Progenitor cell of endocrine pancreas (in vitro differentiated cells): ENCODE results near the gene NCF2. TPM values are rescaled to one million over a fixed set of nuclear protein-coding genes. Genes with fewer than 3 reads are reported as not detected.
"Not testable (repeated sequence)": the region's sequence is repeated elsewhere in the genome, so short reads cannot be mapped to it uniquely, and the experiment has no call there.

ENCODE experiments used
- DNase-seq: peaks from one replicate; pipeline ENCODE4 v3.0.0; 2021; ENCODE audit warnings: low spot score; ENCODE audit not compliant: unreplicated experiment
- H3K27ac Mint-ChIP-seq: 2 replicates; pipeline ENCODE4 v1.8.0; 2021; ENCODE audit warnings: mild to moderate bottlenecking, moderate library complexity, mixed read lengths
- H3K27me3 Mint-ChIP-seq: 2 replicates; pipeline ENCODE4 v1.8.0; 2021; ENCODE audit warnings: mixed read lengths
- H3K36me3 Mint-ChIP-seq: 2 replicates; pipeline ENCODE4 v1.8.0; 2022; ENCODE audit warnings: mixed read lengths; ENCODE audit not compliant: insufficient read depth
- H3K4me1 Mint-ChIP-seq: 2 replicates; pipeline ENCODE4 v1.8.0; 2021; ENCODE audit warnings: low read depth, mixed read lengths
- H3K4me3 Mint-ChIP-seq: 2 replicates; pipeline ENCODE4 v1.8.0; 2021; ENCODE audit warnings: low read depth, mild to moderate bottlenecking, moderate library complexity, mixed read lengths
- H3K9me3 Mint-ChIP-seq: 2 replicates; pipeline ENCODE4 v1.8.0; 2021; ENCODE audit warnings: low read depth, mixed read lengths
- CTCF ChIP-seq: fragments of 200-600 bp; sonication (generic); IDR thresholded peaks from one replicate; pipeline ENCODE4 v1.5.0; 2021; ENCODE audit warnings: antibody characterized with exemption, mild to moderate bottlenecking; ENCODE audit not compliant: unreplicated experiment
- total RNA-seq: library from RNA; stranded (reverse); gene quantifications from 2 replicates; pipeline ENCODE4 v1.2.1, GENCODE V29; 2021

The NCF2 gene
- total RNA-seq, 1 donor from 2014 or later: 0.67 TPM

DNA sequence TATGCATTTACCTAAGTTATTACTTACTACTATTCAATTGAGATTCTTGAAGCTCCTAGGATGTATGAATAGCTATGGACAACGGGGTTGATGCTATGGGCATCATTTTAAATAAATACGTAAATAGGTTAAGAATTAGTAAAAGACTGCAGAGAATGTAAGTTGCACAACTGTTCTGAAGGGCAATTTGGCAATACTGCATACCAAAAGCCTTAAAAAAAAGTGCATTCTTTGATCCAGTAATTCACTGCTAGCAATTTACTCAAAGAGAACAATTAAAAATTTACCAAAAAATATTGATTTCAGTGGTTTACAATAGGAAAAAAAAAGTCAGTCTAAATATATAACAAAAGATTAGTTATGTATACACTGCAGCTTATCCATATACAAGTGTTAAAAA, 41.9 kb upstream of the NCF2 start:
- no peak for TF ChIP-seq CTCF
- Mint-ChIP-seq H3K27me3 (peaks cover under 1% of the 10 kb centered on the region), H3K4me3 (no peak overlapping the region), H3K4me1 (peaks cover 30% of the 10 kb centered on the region), H3K36me3 (peaks cover 13% of the 10 kb centered on the region), H3K9me3 (no peaks in the 10 kb centered on the region), H3K27ac (no peak overlapping the region)
- no peak for DNase-seq

- H3K27me3 Mint-ChIP-seq: no peaks in the 10 kb centered on the region
- H3K4me1 Mint-ChIP-seq: peaks cover 23% of the 10 kb centered on the region
- no peak for DNase-seq
- no peak overlapping the region for H3K27ac Mint-ChIP-seq
- no peak for TF ChIP-seq CTCF
- H3K4me3 Mint-ChIP-seq: no peak overlapping the region
- peaks cover 13% of the 10 kb centered on the region for H3K36me3 Mint-ChIP-seq
- H3K9me3 Mint-ChIP-seq: no peaks in the 10 kb centered on the region
Measured at GRCh38 chr1:183630748-183631147, 40.5 kb upstream of the NCF2 start.

DNA sequence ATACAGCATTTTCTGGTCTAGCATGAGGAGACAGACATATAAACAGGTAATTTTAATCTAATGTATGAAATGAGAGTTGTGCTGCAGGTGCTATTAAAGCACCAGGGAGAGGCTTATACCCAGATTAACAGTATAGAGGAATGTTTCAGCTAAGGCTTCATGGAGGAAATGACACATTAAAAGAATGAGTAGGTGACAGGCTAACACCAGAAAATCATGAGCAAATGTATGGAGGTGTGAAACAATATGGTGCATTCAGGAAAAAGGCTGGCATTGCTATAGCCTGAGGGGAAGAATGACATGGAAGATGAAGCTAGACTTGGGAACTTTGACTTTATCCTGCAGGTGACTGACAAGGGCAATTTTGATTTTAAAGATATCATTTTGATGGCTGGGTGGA, 38.3 kb upstream of the NCF2 start:
- Mint-ChIP-seq H3K27ac (no peak overlapping the region), H3K27me3 (no peaks in the 10 kb centered on the region), H3K4me3 (no peak overlapping the region), H3K36me3 (peaks cover 13% of the 10 kb centered on the region), H3K9me3 (no peaks in the 10 kb centered on the region), H3K4me1 (peaks cover 11% of the 10 kb centered on the region)
- no peak for TF ChIP-seq CTCF
- no peak for DNase-seq

GRCh38 chr1:183626236-183626635, 36.0 kb upstream of the NCF2 start:
- H3K27me3 Mint-ChIP-seq, DNase-seq, H3K4me3 Mint-ChIP-seq, H3K27ac Mint-ChIP-seq, H3K4me1 Mint-ChIP-seq, H3K9me3 Mint-ChIP-seq: not testable (repeated sequence)
- peaks cover 15% of the 10 kb centered on the region for H3K36me3 Mint-ChIP-seq

- Mint-ChIP-seq H3K9me3 (no peaks in the 10 kb centered on the region), H3K4me3 (no peak overlapping the region), H3K4me1 (no peaks in the 10 kb centered on the region), H3K36me3 (peaks cover 4% of the 10 kb centered on the region), H3K27me3 (no peaks in the 10 kb centered on the region), H3K27ac (no peak overlapping the region)
- DNase-seq: peak; percentile 11
- peak; percentile 74 for TF ChIP-seq CTCF
Measured at GRCh38 chr1:183622884-183623785, 32.9 kb upstream of the NCF2 start.

DNA sequence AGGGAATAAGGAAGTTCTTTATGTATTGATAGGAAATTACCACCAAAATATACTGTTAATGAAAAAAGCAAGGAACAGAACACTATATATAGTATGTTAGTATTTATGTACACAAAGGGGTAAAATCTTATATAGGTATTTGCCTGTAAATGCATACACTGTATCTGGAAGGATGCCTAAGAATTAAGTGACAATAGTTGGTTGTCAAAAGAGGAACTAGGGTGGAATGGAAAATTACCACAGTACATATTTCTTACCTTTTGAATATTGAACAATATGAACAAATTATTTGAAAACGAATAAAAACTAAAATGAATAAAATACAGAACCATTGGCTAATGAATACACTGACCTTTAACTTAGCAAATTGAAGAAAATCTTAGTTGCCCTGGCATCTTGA, 31.8 kb upstream of the NCF2 start:
- no peaks in the 10 kb centered on the region for H3K9me3 Mint-ChIP-seq
- H3K36me3 Mint-ChIP-seq: peaks cover 3% of the 10 kb centered on the region
- DNase-seq: no peak
- H3K4me3 Mint-ChIP-seq: no peak overlapping the region
- TF ChIP-seq CTCF: no peak
- H3K27ac Mint-ChIP-seq: no peak overlapping the region
- H3K27me3 Mint-ChIP-seq: no peaks in the 10 kb centered on the region
- no peaks in the 10 kb centered on the region for H3K4me1 Mint-ChIP-seq
